ENCODE results near the gene RPTOR. TPM values are rescaled to one million over a fixed set of nuclear protein-coding genes. Genes with fewer than 3 reads are reported as not detected.

The RPTOR gene
- total RNA-seq, 1 experiment from 2014 or later: 66.7 TPM

GRCh38 chr17:80673152-80673920 lies 128.7 kb downstream of the RPTOR start:
- intact Hi-C loops (cut with micrococcal nuclease; ENCODE audit: unreplicated experiment): loop anchor here (5.0 kb wide), 1 partner anchor 1771 kb away; the partner anchor contains the start of gene CEP295NL
- H3K27me3 ChIP-seq (replicated peaks; ENCODE audit: control insufficient read depth, insufficient read depth, low read length): no peaks in the 10 kb centered on the region
- H3K27me3 Mint-ChIP-seq (ENCODE audit: insufficient read depth, unreplicated experiment): no peaks in the 10 kb centered on the region
- BruUV-seq (replicated peaks): no TSS peak
- TF ChIP-seq CTCF (IDR thresholded peaks at IDR 0.05; ENCODE audit: insufficient read depth in 1 of 2, low read depth in 1 of 2, low read length in 1 of 2, severe bottlenecking in 1 of 2, unreplicated experiment in 1 of 2): no peak
- DNase-seq: peak in 1 of 2 experiments; percentile 58
- H3K9me3 Mint-ChIP-seq (ENCODE audit: unreplicated experiment): no peaks in the 10 kb centered on the region
- no peak overlapping the region for H3K4me3 ChIP-seq (ENCODE audit: low read depth, low read length)
- H3K4me1 ChIP-seq: peaks cover 20% of the 10 kb centered on the region
- ChIA-PET CTCF (no interaction called here), POLR2A (no interaction called here)
- peaks cover 30% of the 10 kb centered on the region for H3K4me1 Mint-ChIP-seq (ENCODE audit: low read depth, unreplicated experiment)
- no peaks in the 10 kb centered on the region for H3K36me3 ChIP-seq (ENCODE audit: control insufficient read depth, insufficient read depth, low read length)
- H3K4me3 Mint-ChIP-seq (ENCODE audit: unreplicated experiment): no peak overlapping the region
- peaks cover 17% of the 10 kb centered on the region for H3K36me3 Mint-ChIP-seq (ENCODE audit: insufficient read depth, unreplicated experiment)
- 0 out of 2 replicates have a peak, but pooled peaks cover 4% of the 10 kb centered on the region for H3K9me3 ChIP-seq
- H3K27ac Mint-ChIP-seq (ENCODE audit: unreplicated experiment): no peak overlapping the region

- TF ChIP-seq CTCF (IDR thresholded peaks at IDR 0.05; ENCODE audit: insufficient read depth in 1 of 2, low read depth in 1 of 2, low read length in 1 of 2, severe bottlenecking in 1 of 2, unreplicated experiment in 1 of 2): no peak
- peaks cover 32% of the 10 kb centered on the region for H3K4me1 Mint-ChIP-seq (ENCODE audit: low read depth, unreplicated experiment)
- H3K36me3 Mint-ChIP-seq (ENCODE audit: insufficient read depth, unreplicated experiment): peaks cover 14% of the 10 kb centered on the region
- no peak overlapping the region for H3K4me3 ChIP-seq (ENCODE audit: low read depth, low read length)
- intact Hi-C loops (cut with micrococcal nuclease; ENCODE audit: unreplicated experiment): no loop called here
- H3K36me3 ChIP-seq (ENCODE audit: control insufficient read depth, insufficient read depth, low read length): no peaks in the 10 kb centered on the region
- H3K27me3 ChIP-seq (replicated peaks; ENCODE audit: control insufficient read depth, insufficient read depth, low read length): no peaks in the 10 kb centered on the region
- H3K27ac Mint-ChIP-seq (ENCODE audit: unreplicated experiment): no peak overlapping the region
- ChIA-PET CTCF (no interaction called here), POLR2A (no interaction called here)
- no peaks in the 10 kb centered on the region for H3K9me3 Mint-ChIP-seq (ENCODE audit: unreplicated experiment)
- no peak for DNase-seq
- no TSS peak for BruUV-seq (replicated peaks)
- H3K4me1 ChIP-seq: peaks cover 20% of the 10 kb centered on the region
- 0 out of 2 replicates have a peak, but pooled peaks cover 4% of the 10 kb centered on the region for H3K9me3 ChIP-seq
- no peak overlapping the region for H3K4me3 Mint-ChIP-seq (ENCODE audit: unreplicated experiment)
- no peaks in the 10 kb centered on the region for H3K27me3 Mint-ChIP-seq (ENCODE audit: insufficient read depth, unreplicated experiment)
Measured at GRCh38 chr17:80675438-80676095, 130.9 kb downstream of the RPTOR start.

- no peaks in the 10 kb centered on the region for H3K9me3 Mint-ChIP-seq (ENCODE audit: unreplicated experiment)
- H3K4me1 Mint-ChIP-seq (ENCODE audit: low read depth, unreplicated experiment): peaks cover 28% of the 10 kb centered on the region
- Histone ChIP-seq H3K4me1 (peaks cover 20% of the 10 kb centered on the region), H3K36me3 (ENCODE audit: control insufficient read depth, insufficient read depth, low read length) (no peaks in the 10 kb centered on the region), H3K4me3 (ENCODE audit: low read depth, low read length) (no peak overlapping the region), H3K9me3 (0 out of 2 replicates have a peak, but pooled peaks cover 4% of the 10 kb centered on the region), H3K27me3 (replicated peaks; ENCODE audit: control insufficient read depth, insufficient read depth, low read length) (no peaks in the 10 kb centered on the region)
- H3K4me3 Mint-ChIP-seq (ENCODE audit: unreplicated experiment): no peak overlapping the region
- intact Hi-C loops (cut with micrococcal nuclease; ENCODE audit: unreplicated experiment): no loop called here
- TF ChIP-seq CTCF (IDR thresholded peaks at IDR 0.05; ENCODE audit: insufficient read depth in 1 of 2, low read depth in 1 of 2, low read length in 1 of 2, severe bottlenecking in 1 of 2, unreplicated experiment in 1 of 2): no peak
- no TSS peak for BruUV-seq (replicated peaks)
- no peak for DNase-seq
- H3K36me3 Mint-ChIP-seq (ENCODE audit: insufficient read depth, unreplicated experiment): peaks cover 12% of the 10 kb centered on the region
- ChIA-PET POLR2A (no interaction called here), CTCF (no interaction called here)
- no peak overlapping the region for H3K27ac Mint-ChIP-seq (ENCODE audit: unreplicated experiment)
- H3K27me3 Mint-ChIP-seq (ENCODE audit: insufficient read depth, unreplicated experiment): no peaks in the 10 kb centered on the region
Measured at GRCh38 chr17:80676096-80676466, 131.4 kb downstream of the RPTOR start.
